SK-N-MC (cell line): ENCODE measurements around the gene POLH.

Experiments used
- EZH2 ChIP-seq: fragments of 200-600 bp; sonication (generic); IDR thresholded peaks from one replicate; pipeline ENCODE4 v1.6.1; 2017; ENCODE audit warnings: antibody characterized with exemption
- FOXP2 ChIP-seq: optimal IDR thresholded peaks from 2 replicates; pipeline ENCODE3; 2011; ENCODE audit warnings: mild to moderate bottlenecking, moderate library complexity; ENCODE audit not compliant: insufficient read depth; ENCODE audit errors: extremely low read length, control extremely low read depth
- POLR2AphosphoS5 ChIP-seq: IDR thresholded peaks from 2 replicates; pipeline ENCODE4 v1.6.1; 2012; ENCODE audit warnings: mild to moderate bottlenecking, low read depth, low read length, borderline replicate concordance

DNA sequence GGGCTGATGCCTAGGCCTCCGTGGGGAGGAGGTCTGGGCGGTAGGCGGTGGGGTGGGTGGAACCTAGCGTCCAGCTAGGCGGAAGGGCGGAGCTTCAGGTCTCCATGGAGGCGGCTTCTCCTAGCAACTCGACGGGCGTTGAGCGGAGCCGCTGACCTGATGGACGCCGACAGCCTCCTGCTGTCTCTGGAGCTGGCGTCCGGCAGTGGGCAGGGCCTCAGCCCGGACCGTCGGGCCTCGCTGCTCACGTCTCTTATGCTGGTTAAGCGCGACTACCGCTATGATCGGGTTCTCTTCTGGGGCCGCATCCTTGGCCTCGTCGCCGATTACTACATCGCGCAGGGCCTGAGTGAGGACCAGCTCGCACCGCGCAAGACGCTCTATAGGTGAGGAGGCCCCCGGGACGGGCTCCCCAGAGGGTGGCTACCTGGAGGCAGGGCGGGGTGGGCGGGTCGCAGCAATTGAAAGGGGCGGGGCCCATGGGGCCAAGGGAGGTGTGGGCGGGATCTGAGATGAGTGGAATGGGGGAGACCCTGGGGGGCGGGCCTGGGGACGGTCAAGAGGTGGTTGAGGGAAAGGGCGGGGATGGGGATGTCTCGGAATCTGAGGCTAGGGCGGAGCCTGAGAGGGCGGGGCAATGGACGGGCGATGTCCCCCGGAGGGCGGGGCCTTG is 69.1 kb downstream of the POLH start, which contains the start of gene RSPH9:
- TF ChIP-seq EZH2 (no peak), POLR2AphosphoS5 (no peak), FOXP2 (no peak)
